Colon (tissue), 2 donors: ENCODE results near the gene IL31.
"Not testable (repeated sequence)": the region's sequence is repeated elsewhere in the genome, so short reads cannot be mapped to it uniquely, and the experiment has no call there.

ENCODE experiments used
- FAIRE-seq: peaks from 2 replicates; lab custom pipeline; 2012; peaks lifted over from hg19 to GRCh38; lab: Jason Lieb, UNC
- donor health status: control.
- donor health status: control.

Gene IL31

DNA sequence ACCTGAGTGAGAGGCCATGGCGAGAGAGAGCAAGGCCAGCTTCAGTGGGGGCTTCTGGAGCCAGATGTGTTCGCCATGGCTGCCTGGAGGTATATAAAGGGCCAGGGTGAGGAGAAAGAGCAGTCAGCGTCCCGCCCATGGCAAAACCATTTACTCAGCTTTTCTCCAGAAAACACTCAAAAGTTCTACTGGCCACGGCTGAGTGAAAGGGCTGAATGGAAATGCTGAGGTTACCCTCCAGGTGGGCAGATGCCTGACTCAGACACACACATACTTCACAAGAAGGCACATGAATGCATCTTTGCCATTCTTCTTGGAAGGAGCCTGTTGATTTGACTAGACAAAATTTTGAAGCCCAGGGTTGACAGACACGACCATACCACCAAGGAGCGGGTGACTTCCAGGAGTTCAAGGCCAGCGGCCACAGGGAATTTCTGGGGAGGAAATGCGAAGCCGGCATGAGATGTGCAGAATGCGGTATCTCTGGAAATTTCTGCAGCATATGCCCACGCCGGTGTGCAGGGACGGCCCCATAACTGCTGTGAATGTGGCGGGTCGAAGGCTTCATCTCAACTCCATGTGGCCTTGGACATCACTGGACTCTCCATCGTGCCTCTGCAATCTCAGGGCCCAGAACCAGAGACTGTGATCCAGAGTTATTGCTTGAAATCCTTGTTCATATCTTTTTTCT is at the start of gene IL31:
Gene IL31 (minus strand): TSS at position 67 of the 691 bp plus-strand sequence. CDS start 49 bp downstream, at position 18.
- FAIRE-seq, result no peak

GRCh38 chr12:122216445-122216844 is 42.4 kb upstream of the IL31 start:
- no peak for FAIRE-seq

GRCh38 chr12:122215771-122216170 is 41.8 kb upstream of the IL31 start:
- FAIRE-seq, result no peak

GRCh38 chr12:122208073-122208820 is 34.2 kb upstream of the IL31 start:
- FAIRE-seq, result no peak

DNA sequence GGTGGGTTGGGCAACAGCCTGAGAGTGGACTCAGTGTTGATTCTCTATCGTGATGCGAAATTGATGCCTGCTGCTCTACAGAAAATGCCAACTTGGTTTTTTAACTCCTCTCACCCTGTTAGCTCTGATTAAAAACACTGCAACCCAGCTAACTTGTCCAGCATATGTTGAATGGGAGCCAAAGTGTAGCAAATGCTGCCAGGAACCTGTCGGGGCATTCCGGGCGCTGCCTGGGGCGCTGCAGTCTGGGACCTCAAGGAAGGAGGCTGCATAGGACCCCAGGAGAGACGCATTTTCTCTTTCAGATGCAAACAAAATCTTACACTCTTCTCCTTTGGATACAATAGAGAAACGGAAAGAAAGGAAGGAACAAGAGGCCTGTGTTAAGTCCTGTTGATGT is 33.4 kb upstream of the IL31 start:
- FAIRE-seq, result no peak

DNA sequence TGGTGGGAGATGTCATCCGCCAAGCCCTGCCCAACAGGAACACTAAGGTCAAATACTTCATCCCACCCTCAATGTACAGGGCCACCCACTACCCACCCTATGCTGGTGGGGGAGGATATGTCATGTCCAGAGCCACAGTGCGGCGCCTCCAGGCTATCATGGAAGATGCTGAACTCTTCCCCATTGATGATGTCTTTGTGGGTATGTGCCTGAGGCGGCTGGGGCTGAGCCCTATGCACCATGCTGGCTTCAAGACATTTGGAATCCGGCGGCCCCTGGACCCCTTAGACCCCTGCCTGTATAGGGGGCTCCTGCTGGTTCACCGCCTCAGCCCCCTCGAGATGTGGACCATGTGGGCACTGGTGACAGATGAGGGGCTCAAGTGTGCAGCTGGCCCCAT is 33.0 kb upstream of the IL31 start:
- no peak for FAIRE-seq

- FAIRE-seq, result no peak
Measured at GRCh38 chr12:122206111-122206881, 32.3 kb upstream of the IL31 start.

DNA sequence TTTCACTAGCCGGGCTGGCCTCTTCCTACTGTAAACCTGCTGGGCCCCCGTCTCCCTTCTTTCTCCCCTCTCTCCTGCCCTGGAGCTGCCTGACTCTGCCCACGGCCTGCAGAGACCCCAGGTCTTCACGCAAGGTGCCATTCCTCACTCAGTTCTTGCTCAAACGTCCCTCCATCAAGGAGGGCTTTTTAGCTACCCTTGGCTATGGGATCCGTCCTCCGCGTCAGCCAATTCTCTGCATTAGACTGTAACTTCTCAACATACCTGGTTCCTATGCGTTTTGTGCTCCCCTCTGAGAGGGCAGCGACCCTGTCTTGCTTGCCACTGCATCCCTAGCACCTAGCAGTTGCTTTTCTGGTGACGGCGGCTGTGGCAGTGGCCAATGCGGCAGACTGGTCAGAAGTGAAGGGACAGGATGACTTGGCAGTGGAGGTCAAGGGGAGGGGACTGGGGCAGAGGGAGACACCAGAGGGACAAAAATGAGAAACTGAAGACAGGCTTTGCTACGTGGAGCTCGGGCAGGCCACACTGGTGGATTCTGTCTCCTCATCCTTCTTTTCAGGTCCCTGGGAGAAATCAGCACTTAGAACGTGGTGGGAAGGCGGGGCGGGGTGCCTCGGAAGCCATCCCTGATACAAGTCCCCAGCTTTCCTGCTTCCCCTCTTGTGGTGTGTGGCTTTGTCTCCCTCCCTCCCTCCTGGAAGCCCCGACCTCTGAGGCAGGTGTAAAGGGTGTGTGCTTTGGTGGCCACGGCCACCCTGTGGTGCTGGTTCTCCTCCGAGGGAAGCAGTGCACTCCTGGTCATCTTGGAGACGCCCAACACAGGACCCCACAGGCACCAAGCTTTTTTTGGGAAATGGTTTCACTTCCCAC is 31.3 kb upstream of the IL31 start:
- no peak for FAIRE-seq

DNA sequence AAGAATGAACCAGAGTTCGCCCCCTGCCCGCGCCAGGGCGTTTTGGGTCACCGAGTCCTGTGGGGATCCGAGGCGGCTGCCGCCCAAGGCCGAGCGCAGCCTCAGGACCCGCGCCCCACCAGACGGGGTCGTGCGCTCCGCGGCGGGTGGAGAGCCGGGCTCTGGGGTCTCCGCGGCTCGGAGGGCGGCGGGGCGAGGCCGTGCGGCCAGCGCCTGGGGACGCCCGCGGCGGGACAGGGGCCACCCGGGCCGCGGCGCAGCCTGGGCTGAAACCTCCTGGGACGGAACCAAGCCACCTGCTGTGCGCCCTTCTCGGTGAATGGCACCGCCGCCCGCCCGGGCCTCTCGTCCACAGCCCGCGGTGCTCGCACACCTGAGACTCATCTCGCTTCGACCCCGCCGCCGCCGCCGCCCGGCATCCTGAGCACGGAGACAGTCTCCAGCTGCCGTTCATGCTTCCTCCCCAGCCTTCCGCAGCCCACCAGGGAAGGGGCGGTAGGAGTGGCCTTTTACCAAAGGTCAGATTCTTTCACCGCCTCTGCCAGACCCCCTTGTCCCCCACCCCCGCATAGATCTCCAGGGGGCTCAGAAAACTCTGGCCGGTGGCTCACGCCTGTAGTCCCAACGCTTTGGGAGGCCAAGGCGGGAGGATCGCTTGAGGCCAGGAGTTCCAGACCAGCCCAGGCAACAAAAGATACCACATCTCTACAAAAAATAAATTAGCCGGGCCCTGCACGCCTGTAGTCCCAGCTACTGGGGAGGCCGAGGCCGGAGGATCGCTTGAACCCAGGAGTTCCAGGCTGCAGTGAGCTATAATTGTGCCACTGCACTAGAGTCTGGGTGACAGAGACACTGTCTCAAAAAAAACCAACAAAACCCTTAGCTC is 30.4 kb upstream of the IL31 start:
- no peak for FAIRE-seq

DNA sequence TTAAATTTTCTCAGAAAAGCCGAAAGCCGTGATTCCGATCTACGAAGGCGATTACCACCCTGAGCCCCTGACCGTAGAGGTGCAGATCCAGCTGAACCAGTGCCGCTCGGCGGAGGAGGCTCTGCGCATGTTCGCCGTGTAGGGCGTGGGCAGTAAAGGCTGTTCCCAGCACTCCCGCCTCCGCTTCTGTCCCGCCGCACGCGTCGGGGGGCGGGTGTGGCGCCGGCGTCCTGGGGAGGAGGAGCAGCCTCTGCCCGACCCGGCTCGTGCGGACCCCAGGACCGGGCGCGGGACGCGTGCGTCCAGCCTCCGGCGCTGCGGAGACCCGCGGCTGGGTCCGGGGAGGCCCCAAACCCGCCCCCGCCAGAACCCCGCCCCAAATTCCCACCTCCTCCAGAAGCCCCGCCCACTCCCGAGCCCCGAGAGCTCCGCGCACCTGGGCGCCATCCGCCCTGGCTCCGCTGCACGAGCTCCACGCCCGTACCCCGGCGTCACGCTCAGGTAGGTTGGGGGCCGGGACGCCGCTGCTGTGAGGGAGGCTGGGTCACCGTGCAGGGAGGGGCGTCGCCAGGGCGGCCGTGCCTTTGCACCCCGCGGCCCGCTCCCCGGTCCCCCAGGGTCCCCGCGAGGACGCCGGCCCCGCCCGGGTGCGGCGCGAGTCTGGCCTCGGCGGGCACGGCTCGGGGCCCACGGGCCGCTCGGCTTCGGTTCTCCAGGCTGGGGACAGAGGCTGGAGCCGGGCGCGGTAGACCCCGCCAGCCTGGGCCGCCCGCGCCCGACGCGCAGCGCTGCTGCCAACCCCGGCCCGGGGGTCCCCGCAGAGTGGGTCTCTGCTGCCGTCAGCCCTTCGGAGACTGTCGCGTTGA is 29.5 kb upstream of the IL31 start, which contains the start of gene B3GNT4:
Gene B3GNT4 (plus strand): TSS at position 409 of the 866 bp plus-strand sequence. CDS start 910 bp downstream, outside the sequence.
- no peak for FAIRE-seq

GRCh38 chr12:122202811-122203210 is 28.8 kb upstream of the IL31 start:
- not testable (repeated sequence) for FAIRE-seq

GRCh38 chr12:122202017-122202416 is 28.0 kb upstream of the IL31 start:
- FAIRE-seq, result no peak

DNA sequence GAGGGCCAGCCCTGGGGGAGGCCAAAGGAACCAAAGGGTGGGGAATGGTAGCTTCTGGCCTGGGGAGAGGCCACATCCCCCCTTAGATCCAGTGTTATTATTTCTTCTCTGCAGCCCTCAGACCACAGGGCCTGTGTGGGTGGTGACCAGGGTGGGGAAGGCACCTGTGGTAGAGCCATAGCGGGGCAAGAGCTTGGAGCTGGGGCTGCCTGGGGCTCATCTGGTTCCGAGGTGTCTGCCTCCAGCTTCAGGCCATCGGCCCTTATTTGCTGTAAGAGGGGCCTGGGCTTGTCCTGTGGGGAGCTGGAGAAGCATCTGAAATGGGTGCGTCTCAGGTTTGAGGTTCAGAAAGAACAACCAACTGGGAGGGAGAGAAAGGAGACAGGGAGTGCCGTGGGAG is 27.4 kb upstream of the IL31 start:
- no peak for FAIRE-seq

GRCh38 chr12:122200541-122201175 is 26.6 kb upstream of the IL31 start:
- FAIRE-seq, result no peak

DNA sequence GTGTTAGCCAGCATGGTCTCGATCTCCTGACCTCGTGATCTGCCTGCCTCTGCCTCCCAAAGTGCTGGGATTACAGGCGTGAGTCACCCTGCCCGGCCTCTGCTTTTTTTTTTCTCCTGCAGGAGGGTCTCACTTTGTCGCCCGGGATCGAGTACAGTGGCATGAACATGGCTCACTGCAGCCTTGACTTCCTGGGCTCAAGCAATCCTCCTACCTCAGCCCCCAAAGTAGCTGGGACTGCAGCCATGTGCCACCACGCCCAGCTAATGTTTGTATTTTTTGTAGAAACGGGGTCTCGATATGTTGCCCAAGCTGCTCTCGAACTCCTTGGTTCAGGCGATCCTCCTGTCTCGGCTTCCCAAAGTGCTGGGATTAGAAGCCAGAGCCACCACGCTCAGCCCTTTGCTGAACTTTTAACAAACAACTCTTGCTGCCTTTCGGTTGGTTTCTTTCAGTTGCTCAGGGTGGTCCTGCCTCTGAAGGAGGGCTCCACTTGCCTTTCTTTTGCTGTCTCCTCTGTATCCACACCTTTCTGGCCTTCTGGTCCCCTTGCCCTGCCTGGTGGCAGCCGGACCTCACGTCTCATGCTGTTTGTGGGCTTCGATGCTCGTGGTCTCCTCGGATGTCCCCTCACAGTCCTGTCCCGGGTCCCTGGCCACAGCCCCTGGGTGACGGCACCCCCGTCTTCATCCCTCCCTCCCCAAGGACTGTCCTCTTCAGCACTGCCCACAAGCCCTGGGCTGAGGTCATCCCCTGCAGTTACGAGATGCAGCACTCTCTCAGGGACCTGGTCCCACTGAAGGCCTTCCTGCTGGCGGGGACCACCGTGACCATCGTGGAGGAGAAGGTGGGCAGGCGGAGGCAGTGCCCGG is 25.7 kb upstream of the IL31 start:
- FAIRE-seq, result no peak

DNA sequence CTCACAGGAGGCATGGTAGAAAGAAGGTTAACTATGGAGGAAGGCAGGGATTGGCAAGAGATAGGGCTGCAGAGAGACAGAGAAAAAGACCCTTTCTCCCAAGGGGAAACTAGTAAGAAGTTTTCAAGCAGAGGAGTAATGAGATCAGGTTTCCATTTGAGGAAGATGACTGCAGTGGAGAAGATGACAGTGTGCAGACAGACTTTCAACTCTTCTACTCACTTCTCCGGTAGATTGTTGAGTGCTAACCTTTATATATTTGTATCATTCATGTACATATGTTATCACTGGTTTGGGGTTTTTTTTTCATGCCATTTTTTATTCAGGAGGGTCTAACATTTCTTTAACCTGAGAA is 23.6 kb upstream of the IL31 start:
- FAIRE-seq, result no peak

GRCh38 chr12:122195405-122195804 is 21.4 kb upstream of the IL31 start:
- no peak for FAIRE-seq

DNA sequence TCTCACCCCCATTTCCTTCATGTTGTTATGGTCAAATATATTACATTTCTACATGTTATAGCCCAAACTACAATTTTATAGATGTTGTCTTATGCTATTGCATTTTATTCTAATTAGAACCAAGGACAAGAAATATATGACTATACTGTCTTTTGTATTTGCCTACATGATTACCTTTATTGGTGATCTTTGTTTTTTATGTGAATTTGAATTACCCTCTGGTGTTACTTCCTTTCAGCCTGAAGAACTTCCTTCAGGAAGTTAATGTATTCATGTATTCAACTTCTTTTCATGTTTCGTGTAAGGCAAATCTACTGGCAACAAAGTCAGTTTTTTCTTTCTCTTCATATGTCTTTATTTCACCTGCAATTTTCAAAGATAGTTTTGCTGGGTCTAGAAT is 20.8 kb upstream of the IL31 start:
- FAIRE-seq, result no peak
